ENCODE measurements around the gene SCMH1. TPM values are rescaled to one million over a fixed set of nuclear protein-coding genes. Genes with fewer than 3 reads are reported as not detected.

Gene SCMH1
- total RNA-seq, 1 experiment from 2014 or later, result 16.5 TPM

GRCh38 chr1:41161846-41162245 is 80.3 kb downstream of the SCMH1 start:
- TF ChIP-seq, protein P1, sequence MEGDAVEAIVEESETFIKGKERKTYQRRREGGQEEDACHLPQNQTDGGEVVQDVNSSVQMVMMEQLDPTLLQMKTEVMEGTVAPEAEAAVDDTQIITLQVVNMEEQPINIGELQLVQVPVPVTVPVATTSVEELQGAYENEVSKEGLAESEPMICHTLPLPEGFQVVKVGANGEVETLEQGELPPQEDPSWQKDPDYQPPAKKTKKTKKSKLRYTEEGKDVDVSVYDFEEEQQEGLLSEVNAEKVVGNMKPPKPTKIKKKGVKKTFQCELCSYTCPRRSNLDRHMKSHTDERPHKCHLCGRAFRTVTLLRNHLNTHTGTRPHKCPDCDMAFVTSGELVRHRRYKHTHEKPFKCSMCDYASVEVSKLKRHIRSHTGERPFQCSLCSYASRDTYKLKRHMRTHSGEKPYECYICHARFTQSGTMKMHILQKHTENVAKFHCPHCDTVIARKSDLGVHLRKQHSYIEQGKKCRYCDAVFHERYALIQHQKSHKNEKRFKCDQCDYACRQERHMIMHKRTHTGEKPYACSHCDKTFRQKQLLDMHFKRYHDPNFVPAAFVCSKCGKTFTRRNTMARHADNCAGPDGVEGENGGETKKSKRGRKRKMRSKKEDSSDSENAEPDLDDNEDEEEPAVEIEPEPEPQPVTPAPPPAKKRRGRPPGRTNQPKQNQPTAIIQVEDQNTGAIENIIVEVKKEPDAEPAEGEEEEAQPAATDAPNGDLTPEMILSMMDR (conservative IDR thresholded peaks at IDR 0.05), result no peak
- H3K4me1 ChIP-seq (ENCODE audit: insufficient read depth, low read length), result no peaks in the 10 kb centered on the region
- H3K14ac ChIP-seq (ENCODE audit: insufficient read depth, low read length), result no peak overlapping the region
- H3K9me3 ChIP-seq (ENCODE audit: control insufficient read depth, low read depth, low read length), result no peaks in the 10 kb centered on the region
- no peaks in the 10 kb centered on the region for H3K4me1 Mint-ChIP-seq
- H3K23me2 ChIP-seq (ENCODE audit: insufficient read length, low read depth, low read length, poor library complexity, severe bottlenecking), result no peaks in the 10 kb centered on the region
- H2BK15ac ChIP-seq (ENCODE audit: low read depth, low read length), result no peak overlapping the region
- no CpG with 5 or more reads among the region's 9 CpGs for WGBS (ENCODE audit: extremely low coverage, insufficient read length, low lambda C conversion rate)
- no peak overlapping the region for H4K91ac ChIP-seq (ENCODE audit: insufficient read length, low read depth, low read length)
- H4K20me1 ChIP-seq (ENCODE audit: control insufficient read depth, insufficient read depth, insufficient read length), result no peaks in the 10 kb centered on the region
- H3K27me3 ChIP-seq (ENCODE audit: insufficient read depth, low read length), result no peaks in the 10 kb centered on the region
- H3K4me2 ChIP-seq (ENCODE audit: insufficient read depth, insufficient read length, low read length), result no peak overlapping the region
- no peak overlapping the region for H2BK120ac ChIP-seq (ENCODE audit: low read depth, low read length, poor library complexity, severe bottlenecking)
- no peak overlapping the region for H3K4me3 Mint-ChIP-seq
- no peak overlapping the region for H4K5ac ChIP-seq (ENCODE audit: insufficient read length, low read depth, low read length)
- H4K8ac ChIP-seq (replicated peaks; ENCODE audit: insufficient read length, low read depth, low read length), result no peak overlapping the region
- H3K56ac ChIP-seq (ENCODE audit: insufficient read length, low read depth, low read length), result no peak overlapping the region
- H3K9me3 Mint-ChIP-seq, result peaks cover 0 to 4% of the 10 kb centered on the region in 2 experiments; a peak in 3 of 5 replicates
- no peak overlapping the region for H3K27ac ChIP-seq (ENCODE audit: insufficient read length, low read depth, low read length)
- no peak overlapping the region for H2AK5ac ChIP-seq (ENCODE audit: insufficient read length, low read length)
- H3K9ac ChIP-seq (ENCODE audit: extremely low read depth, insufficient read length, low read length), result no peak overlapping the region
- no peak overlapping the region for H2BK5ac ChIP-seq (ENCODE audit: insufficient read length, low read length)
- H2BK12ac ChIP-seq (ENCODE audit: insufficient read length, low read depth, low read length), result no peak overlapping the region
- no peak overlapping the region for H3K4ac ChIP-seq (ENCODE audit: low read depth, low read length)
- H3K79me2 ChIP-seq (ENCODE audit: insufficient read depth, low read length), result no peaks in the 10 kb centered on the region
- H3K27me3 Mint-ChIP-seq (ENCODE audit: low read depth), result no peaks in the 10 kb centered on the region
- H3K79me1 ChIP-seq (ENCODE audit: insufficient read depth, low read depth, low read length, poor library complexity, severe bottlenecking), result no peaks in the 10 kb centered on the region
- H3K23ac ChIP-seq (ENCODE audit: insufficient read length, low read depth, low read length), result no peak overlapping the region
- no peak overlapping the region for H3K18ac ChIP-seq (ENCODE audit: insufficient read length, low read depth, low read length)
- H3K36me3 Mint-ChIP-seq (ENCODE audit: insufficient read depth in 1 of 3, low read depth in 3 of 3), result no peaks in the 10 kb centered on the region; a peak in 1 of 7 replicates
- no peak overlapping the region for H2AFZ ChIP-seq (ENCODE audit: low read length)
- no peak for DNase-seq
- H3T11ph ChIP-seq (ENCODE audit: low read length), result no peak overlapping the region
- no peak overlapping the region; a peak in 1 of 7 replicates for H3K27ac Mint-ChIP-seq
- H2BK20ac ChIP-seq (ENCODE audit: low read depth, low read length, poor library complexity, severe bottlenecking), result no peak overlapping the region

Data from H9 (cell line).